Progenitor cell of endocrine pancreas (in vitro differentiated cells): ENCODE data around the gene RETN. TPM values are rescaled to one million over a fixed set of nuclear protein-coding genes. Genes with fewer than 3 reads are reported as not detected.

Experiments
- DNase-seq: peaks from one replicate; pipeline ENCODE4 v3.0.0; 2021; ENCODE audit warnings: low spot score; ENCODE audit not compliant: unreplicated experiment
- H3K27ac Mint-ChIP-seq: 2 replicates; pipeline ENCODE4 v1.8.0; 2021; ENCODE audit warnings: mild to moderate bottlenecking, moderate library complexity, mixed read lengths
- H3K27me3 Mint-ChIP-seq: 2 replicates; pipeline ENCODE4 v1.8.0; 2021; ENCODE audit warnings: mixed read lengths
- H3K36me3 Mint-ChIP-seq: 2 replicates; pipeline ENCODE4 v1.8.0; 2022; ENCODE audit warnings: mixed read lengths; ENCODE audit not compliant: insufficient read depth
- H3K4me1 Mint-ChIP-seq: 2 replicates; pipeline ENCODE4 v1.8.0; 2021; ENCODE audit warnings: low read depth, mixed read lengths
- H3K4me3 Mint-ChIP-seq: 2 replicates; pipeline ENCODE4 v1.8.0; 2021; ENCODE audit warnings: low read depth, mild to moderate bottlenecking, moderate library complexity, mixed read lengths
- H3K9me3 Mint-ChIP-seq: 2 replicates; pipeline ENCODE4 v1.8.0; 2021; ENCODE audit warnings: low read depth, mixed read lengths
- total RNA-seq: library from RNA; stranded (reverse); gene quantifications from 2 replicates; pipeline ENCODE4 v1.2.1, GENCODE V29; 2021
- TF ChIP-seq, protein P1 (sequence below): fragments of 200-600 bp; sonication (generic); IDR thresholded peaks from one replicate; pipeline ENCODE4 v1.5.0; 2021; ENCODE audit warnings: antibody characterized with exemption, mild to moderate bottlenecking; ENCODE audit not compliant: unreplicated experiment

RETN gene
- total RNA-seq, 1 donor from 2014 or later: not detected

DNA sequence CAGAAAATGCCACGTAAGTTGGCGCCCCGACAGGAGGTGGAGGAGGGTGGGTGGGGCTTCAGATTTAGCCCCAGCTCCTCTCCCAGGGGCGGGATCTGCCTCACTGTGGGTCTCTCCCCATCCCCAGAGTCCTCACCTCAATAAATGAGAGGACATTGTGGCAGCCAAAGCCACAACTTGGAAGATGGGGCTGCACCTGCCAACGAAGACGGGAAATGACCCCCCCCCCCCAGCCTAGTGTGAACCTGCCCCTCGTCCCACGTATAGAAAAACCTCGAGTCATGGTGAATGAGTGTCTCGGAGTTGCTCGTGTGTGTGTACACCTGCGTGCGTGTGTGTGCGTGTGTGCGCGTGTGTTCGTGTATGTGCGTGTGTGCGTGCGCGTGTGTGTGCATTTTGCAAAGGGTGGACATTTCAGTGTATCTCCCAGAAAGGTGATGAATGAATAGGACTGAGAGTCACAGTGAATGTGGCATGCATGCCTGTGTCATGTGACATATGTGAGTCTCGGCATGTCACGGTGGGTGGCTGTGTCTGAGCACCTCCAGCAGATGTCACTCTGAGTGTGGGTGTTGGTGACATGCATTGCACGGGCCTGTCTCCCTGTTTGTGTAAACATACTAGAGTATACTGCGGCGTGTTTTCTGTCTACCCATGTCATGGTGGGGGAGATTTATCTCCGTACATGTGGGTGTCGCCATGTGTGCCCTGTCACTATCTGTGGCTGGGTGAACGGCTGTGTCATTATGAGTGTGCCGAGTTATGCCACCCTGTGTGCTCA is 10.3 kb downstream of the RETN start:
- Mint-ChIP-seq H3K27ac (peak overlapping the region; percentile 62), H3K4me1 (peaks cover 2% of the 10 kb centered on the region), H3K36me3 (no peaks in the 10 kb centered on the region), H3K9me3 (no peaks in the 10 kb centered on the region), H3K4me3 (peak overlapping the region; percentile 55), H3K27me3 (peaks cover 37% of the 10 kb centered on the region)
- no peak for DNase-seq
- TF ChIP-seq, protein P1, sequence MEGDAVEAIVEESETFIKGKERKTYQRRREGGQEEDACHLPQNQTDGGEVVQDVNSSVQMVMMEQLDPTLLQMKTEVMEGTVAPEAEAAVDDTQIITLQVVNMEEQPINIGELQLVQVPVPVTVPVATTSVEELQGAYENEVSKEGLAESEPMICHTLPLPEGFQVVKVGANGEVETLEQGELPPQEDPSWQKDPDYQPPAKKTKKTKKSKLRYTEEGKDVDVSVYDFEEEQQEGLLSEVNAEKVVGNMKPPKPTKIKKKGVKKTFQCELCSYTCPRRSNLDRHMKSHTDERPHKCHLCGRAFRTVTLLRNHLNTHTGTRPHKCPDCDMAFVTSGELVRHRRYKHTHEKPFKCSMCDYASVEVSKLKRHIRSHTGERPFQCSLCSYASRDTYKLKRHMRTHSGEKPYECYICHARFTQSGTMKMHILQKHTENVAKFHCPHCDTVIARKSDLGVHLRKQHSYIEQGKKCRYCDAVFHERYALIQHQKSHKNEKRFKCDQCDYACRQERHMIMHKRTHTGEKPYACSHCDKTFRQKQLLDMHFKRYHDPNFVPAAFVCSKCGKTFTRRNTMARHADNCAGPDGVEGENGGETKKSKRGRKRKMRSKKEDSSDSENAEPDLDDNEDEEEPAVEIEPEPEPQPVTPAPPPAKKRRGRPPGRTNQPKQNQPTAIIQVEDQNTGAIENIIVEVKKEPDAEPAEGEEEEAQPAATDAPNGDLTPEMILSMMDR: no peak

DNA sequence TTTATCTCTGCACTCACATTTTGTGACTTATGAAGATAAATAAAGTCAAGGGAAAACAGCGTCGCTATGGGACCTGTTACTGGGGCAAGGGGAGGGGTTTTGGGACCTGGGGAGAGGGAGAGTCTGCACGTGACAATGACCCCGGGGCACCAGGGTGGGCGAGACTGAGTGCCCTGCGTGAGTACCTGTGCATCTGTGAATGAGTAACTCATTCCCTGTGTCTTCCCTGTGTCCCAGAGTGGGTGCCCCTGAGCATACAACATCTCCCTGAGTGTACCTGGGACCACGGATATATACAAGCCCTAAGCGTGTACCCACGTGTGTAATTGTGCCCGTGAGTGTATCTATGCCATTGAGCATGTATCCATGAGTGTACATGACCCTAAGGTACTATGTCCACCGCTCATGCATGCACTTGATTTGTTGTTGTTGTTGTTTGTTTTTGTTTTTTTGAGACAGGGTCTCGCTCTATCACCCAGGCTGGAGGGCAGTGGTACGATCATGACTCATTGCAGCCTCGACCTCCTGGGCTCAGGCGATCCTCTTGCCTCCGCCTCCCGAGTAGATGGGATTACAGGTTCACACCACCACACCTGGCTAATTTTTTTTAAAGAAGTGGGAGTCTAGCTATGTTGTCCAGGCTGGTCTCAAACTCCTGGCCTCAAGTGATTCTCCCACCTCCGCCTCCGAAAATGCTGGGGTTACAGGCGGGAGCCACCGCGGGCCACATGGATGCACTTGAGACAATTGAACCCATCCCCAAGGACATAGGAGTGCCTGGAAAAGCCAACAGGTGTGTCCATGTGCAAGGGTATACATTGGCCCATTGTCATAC is 11.1 kb downstream of the RETN start:
- Mint-ChIP-seq H3K4me1 (peaks cover 2% of the 10 kb centered on the region), H3K4me3 (peak overlapping the region; percentile 66), H3K27me3 (peaks cover 31% of the 10 kb centered on the region), H3K9me3 (no peaks in the 10 kb centered on the region), H3K27ac (no peak overlapping the region), H3K36me3 (no peaks in the 10 kb centered on the region)
- no peak for DNase-seq
- TF ChIP-seq, protein P1: no peak

DNA sequence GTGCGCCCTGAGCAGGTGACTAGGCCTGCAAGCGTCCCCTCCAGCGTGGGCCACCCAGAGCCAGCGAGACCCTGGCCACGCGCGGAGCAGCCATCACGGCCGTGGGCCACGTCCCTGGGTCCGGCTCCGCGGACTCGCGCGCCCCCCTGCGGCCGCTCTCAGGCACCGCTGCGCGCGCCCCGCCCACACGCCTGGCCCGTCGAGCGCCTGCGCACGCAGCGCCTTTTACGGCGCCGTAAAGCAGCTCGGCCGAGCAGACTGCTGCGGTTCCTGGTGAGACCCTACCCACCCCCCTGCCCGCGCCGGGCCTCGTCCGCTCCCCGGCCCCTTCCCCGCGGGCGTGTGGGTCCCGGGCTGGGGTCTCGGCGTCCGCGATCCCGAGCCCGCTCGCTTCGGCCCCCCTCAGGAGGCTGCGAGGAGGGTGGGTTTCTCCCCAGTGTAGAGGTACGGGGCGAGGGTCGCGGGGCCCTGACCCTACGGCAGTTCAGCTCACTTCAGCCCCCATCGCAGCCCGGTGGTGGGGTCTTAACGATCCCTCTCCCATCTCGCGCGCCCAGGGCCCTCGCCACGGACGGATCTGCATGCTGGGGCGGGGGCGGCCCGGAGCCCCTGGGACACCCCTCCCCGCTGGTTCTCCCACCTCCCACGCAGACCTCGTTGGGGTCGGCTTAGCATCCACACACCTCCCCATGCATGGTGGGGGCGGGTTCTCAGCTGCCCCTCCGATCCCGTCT is 11.9 kb downstream of the RETN start, which contains the start of gene TRAPPC5:
Gene TRAPPC5 (plus strand): TSS at position 228 of the 734 bp plus-strand sequence. CDS start 1,421 bp downstream, outside the sequence.
- H3K9me3 Mint-ChIP-seq: no peaks in the 10 kb centered on the region
- H3K27ac Mint-ChIP-seq: peak within 1 kb of the TSS; percentile 45
- peaks cover 30% of the 10 kb centered on the region for H3K27me3 Mint-ChIP-seq
- H3K4me3 Mint-ChIP-seq: peak within 1 kb of the TSS; percentile 85
- peaks cover 3% of the 10 kb centered on the region for H3K36me3 Mint-ChIP-seq
- DNase-seq: peak; percentile 87
- H3K4me1 Mint-ChIP-seq: peaks cover 2% of the 10 kb centered on the region
- TF ChIP-seq, protein P1: peak; percentile 99

DNA sequence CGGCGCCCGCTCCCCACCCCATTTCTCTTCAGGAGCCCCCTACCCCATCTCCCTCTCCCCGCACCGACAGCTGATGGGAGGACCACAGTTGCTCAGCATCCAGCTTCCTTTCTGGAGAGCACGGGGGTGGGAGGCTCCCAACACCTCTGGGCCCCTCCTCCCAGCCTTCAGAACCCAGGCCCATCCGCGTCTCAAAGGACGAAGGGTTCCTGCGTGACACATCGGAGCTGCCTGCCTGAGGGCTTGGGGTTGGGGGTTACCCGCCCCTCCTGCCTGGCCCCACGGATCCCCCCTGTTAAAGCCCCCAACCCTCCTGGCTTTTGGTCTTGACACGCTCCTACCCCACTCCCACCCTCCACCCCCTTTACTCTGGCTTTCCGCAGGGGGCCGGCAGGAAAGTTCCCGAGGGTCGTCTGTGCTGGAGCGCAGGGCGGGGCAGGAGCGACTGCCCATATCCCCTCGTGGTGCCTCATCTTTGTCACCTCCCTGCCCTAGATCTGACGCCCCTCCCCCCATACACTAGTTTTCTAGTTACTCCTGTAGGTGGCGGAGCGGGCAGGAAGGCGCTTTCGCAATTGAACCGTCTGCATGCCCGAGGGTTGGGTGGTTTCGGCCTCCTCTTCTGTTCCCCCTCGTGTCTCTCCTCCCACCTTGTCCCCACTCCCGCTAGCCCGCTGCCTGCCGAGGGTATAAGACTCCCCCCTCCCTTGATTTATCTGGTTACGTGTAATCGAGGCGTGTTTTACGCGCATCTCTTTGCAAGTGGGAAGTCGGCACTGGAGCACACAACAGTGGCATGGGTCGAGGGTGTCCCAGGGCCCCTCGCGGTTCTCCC is 12.7 kb downstream of the RETN start:
- Mint-ChIP-seq H3K9me3 (no peaks in the 10 kb centered on the region), H3K4me1 (peaks cover 2% of the 10 kb centered on the region)

More for the DNA sequence above, 12.7 kb downstream of the RETN start:
- Mint-ChIP-seq H3K27me3 (peaks cover 24% of the 10 kb centered on the region), H3K27ac (peak overlapping the region; percentile 83), H3K36me3 (peaks cover 3% of the 10 kb centered on the region), H3K4me3 (peak overlapping the region; percentile 85)
- TF ChIP-seq, protein P1: peak; percentile 47
- peak; percentile 48 for DNase-seq
